Measurements from ENCODE around the gene CCNG2. TPM values are rescaled to one million over a fixed set of nuclear protein-coding genes. Genes with fewer than 3 reads are reported as not detected.

Gene CCNG2
- total and polyA plus RNA-seq, 8 donors: 4.7 to 30.2 (median 9.6) TPM

- DNase-seq (no peak), ATAC-seq (no peak), FAIRE-seq (no peak)
- H3K27me3 ChIP-seq: no peaks in the 10 kb centered on the region
- no peak for TF ChIP-seq CTCF (IDR thresholded peaks at IDR 0.05)
- intact Hi-C loops (cut with DNase I): no loop called here
- WGBS, 2 donors: 70 to 81% methylated on average over 9 of the region's 9 CpGs
- H3K4me1 ChIP-seq: no peaks in the 10 kb centered on the region
- no peak overlapping the region for H3K27ac ChIP-seq
- no peaks in the 10 kb centered on the region for H3K9me3 ChIP-seq
- no peaks in the 10 kb centered on the region for H3K36me3 ChIP-seq
- H3K4me3 ChIP-seq: no peak overlapping the region
These were observed 31.7 kb downstream of the CCNG2 start for GRCh38 chr4:77188498-77189220.

GRCh38 chr4:77189412-77189811 is 32.4 kb downstream of the CCNG2 start:
- no peak for ATAC-seq
- intact Hi-C loops (cut with DNase I): no loop called here
- Histone ChIP-seq H3K9me3 (no peaks in the 10 kb centered on the region), H3K4me3 (no peak overlapping the region), H3K36me3 (no peaks in the 10 kb centered on the region), H3K4me1 (no peaks in the 10 kb centered on the region), H3K27me3 (no peaks in the 10 kb centered on the region), H3K27ac (no peak overlapping the region)
- FAIRE-seq: no peak
- no peak for TF ChIP-seq CTCF (IDR thresholded peaks at IDR 0.05)
- 33 to 45% methylated on average over 1 of the region's 1 CpG for WGBS, 2 donors
- DNase-seq: no peak

GRCh38 chr4:77190053-77190452 is 33.0 kb downstream of the CCNG2 start:
- no peak for ATAC-seq
- WGBS, 2 donors: 90 to 93% methylated on average over 1 of the region's 1 CpG
- Histone ChIP-seq H3K27ac (no peak overlapping the region), H3K9me3 (no peaks in the 10 kb centered on the region), H3K4me1 (no peaks in the 10 kb centered on the region), H3K36me3 (no peaks in the 10 kb centered on the region), H3K4me3 (no peak overlapping the region), H3K27me3 (no peaks in the 10 kb centered on the region)
- FAIRE-seq: no peak
- TF ChIP-seq CTCF (IDR thresholded peaks at IDR 0.05): no peak
- no peak for DNase-seq
- intact Hi-C loops (cut with DNase I): no loop called here

GRCh38 chr4:77193046-77193445 is 36.0 kb downstream of the CCNG2 start:
- Histone ChIP-seq H3K36me3 (no peaks in the 10 kb centered on the region), H3K27ac (no peak overlapping the region), H3K4me1 (no peaks in the 10 kb centered on the region), H3K9me3 (no peaks in the 10 kb centered on the region), H3K27me3 (no peaks in the 10 kb centered on the region), H3K4me3 (no peak overlapping the region)
- no peak for DNase-seq
- ATAC-seq: no peak
- TF ChIP-seq CTCF (IDR thresholded peaks at IDR 0.05): no peak
- intact Hi-C loops (cut with DNase I): no loop called here
- WGBS, 2 donors: 83 to 89% methylated on average over 8 of the region's 8 CpGs
- FAIRE-seq: no peak

GRCh38 chr4:77193511-77194102 is 36.6 kb downstream of the CCNG2 start:
- FAIRE-seq: no peak
- Histone ChIP-seq H3K27ac (no peak overlapping the region), H3K4me3 (no peak overlapping the region), H3K9me3 (no peaks in the 10 kb centered on the region), H3K27me3 (no peaks in the 10 kb centered on the region), H3K36me3 (no peaks in the 10 kb centered on the region), H3K4me1 (no peaks in the 10 kb centered on the region)
- WGBS, 2 donors: 72 to 79% methylated on average over 17 of the region's 17 CpGs
- intact Hi-C loops (cut with DNase I): no loop called here
- peak in 3 of 4 donors; percentile 40 to 82 (median 56) for ATAC-seq
- DNase-seq: peak in 1 of 6 donors; percentile 33
- TF ChIP-seq CTCF (IDR thresholded peaks at IDR 0.05): no peak

All from pancreas (tissue), 10 donors.